ENCODE data around the gene DEFB131A. TPM values are rescaled to one million over a fixed set of nuclear protein-coding genes. Genes with fewer than 3 reads are reported as not detected.
"Not testable (repeated sequence)": the region's sequence is repeated elsewhere in the genome, so short reads cannot be mapped to it uniquely, and the experiment has no call there.

DEFB131A gene, protein sequence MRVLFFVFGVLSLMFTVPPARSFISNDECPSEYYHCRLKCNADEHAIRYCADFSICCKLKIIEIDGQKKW
- total RNA-seq, result not detected
- polyA plus RNA-seq, result not detected
- long read RNA-seq, donor 1, result 0 reads
- long read RNA-seq, donor 2, result 0 reads
- long read RNA-seq, donor 3, result 0 reads
- long read RNA-seq, donor 4, result 0 reads
- long read RNA-seq, donor 5, result 0 reads
- long read RNA-seq, donor 6, result 0 reads
- long read RNA-seq, donor 7, result 0 reads
- long read RNA-seq, donor 8, result 0 reads
- long read RNA-seq, donor 9, result 0 reads
- long read RNA-seq, donor 10, result 0 reads

DNA sequence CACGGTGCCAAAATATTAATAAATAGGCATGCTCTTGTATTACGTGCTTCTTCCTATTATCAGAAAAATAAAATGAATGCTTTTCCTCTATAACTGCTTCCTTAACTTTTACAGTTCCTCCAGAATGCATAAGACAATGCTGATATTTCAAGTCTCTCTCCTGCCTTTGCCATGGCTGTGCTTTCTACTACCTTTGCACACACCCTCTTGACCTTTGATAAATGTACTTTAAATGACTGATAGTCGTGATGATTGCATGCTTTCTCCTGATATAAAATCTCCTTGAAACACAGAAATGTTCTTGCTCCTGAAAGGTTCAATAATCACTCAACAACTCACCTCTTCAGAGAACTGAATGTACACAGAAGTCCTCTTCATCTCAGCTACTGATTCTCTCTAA, at the start of gene DEFB131A:
Gene DEFB131A, plus strand, starts transcription at position 301 of the 400 bp plus-strand sequence. CDS start 120 bp downstream, outside the sequence.
- DNase-seq; H3K9me3 ChIP-seq; H3K36me3 ChIP-seq; intact Hi-C loops (cut with DNase I; ENCODE audit: low total_unique reads); H3K27me3 ChIP-seq; H3K4me1 ChIP-seq; H3K4me3 ChIP-seq; H3K27ac ChIP-seq: not testable (repeated sequence)
- 27 to 47% (median 39%) methylated on average over 3 of the region's 3 CpGs for WGBS, 5 donors

DNA sequence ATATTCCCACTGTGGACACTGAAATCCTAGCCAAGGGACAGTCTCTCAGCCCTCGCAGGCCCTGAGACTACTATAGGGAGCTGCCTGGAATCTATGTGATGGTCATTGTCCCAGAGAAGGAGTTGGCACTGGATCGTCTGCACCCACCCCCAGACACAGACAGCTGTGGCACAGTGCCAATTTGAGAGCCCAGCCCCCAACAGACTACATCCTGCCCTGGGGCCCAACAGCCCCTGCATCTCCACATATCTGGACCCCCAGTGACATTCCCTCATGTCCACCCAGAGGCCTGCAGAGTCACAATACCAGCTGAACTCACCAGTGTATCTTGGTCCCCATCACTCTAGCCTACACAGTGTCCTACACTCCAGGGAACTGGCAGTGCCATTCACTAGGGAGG, 38.4 kb upstream of the DEFB131A start:
- H3K27ac ChIP-seq; H3K4me3 ChIP-seq; H3K36me3 ChIP-seq; H3K4me1 ChIP-seq; intact Hi-C loops (cut with DNase I; ENCODE audit: low total_unique reads); DNase-seq; H3K9me3 ChIP-seq; H3K27me3 ChIP-seq: not testable (repeated sequence)
- 78 to 100% (median 81%) methylated on average over 2 of the region's 2 CpGs for WGBS, 5 donors

DNA sequence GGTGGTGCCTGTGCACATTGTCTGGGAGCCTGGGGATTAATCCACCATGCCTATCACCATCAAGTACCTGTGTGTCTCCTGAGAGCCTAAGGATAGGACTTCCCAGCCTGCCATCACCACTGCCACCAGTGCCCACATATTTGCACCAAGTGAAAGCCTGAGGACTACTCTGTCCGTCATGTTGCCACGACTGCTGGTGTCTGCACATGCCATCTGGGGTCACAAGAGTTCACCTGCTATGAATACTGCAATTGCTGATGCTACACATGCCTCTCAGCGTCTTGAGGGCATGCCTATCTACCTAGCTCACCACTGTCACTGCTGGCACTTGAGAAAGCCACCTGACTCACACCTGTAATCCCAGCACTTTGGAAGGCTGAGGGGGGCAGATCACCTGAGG, 37.7 kb upstream of the DEFB131A start:
- 78 to 93% (median 79%) methylated on average over 1 to 3 of the region's 3 CpGs for WGBS, 5 donors

GRCh38 chr4:9409793-9410192, 34.4 kb upstream of the DEFB131A start:
- H3K9me3 ChIP-seq, result peaks cover 0 to 8% (median 0%) of the 10 kb centered on the region in 4 donors
- WGBS, 5 donors, result 87 to 97% (median 94%) methylated on average over 4 to 13 of the region's 13 CpGs
- no peak overlapping the region for H3K4me3 ChIP-seq
- DNase-seq, result no peak
- H3K36me3 ChIP-seq, result no peaks in the 10 kb centered on the region
- H3K4me1 ChIP-seq, result no peaks in the 10 kb centered on the region
- TF ChIP-seq POLR2A (IDR thresholded peaks at IDR 0.05) (no peak), POLR2AphosphoS5 (IDR thresholded peaks at IDR 0.05) (no peak), CTCF (IDR thresholded peaks at IDR 0.05) (no peak), EP300 (IDR thresholded peaks at IDR 0.05) (no peak)
- intact Hi-C loops (cut with DNase I; ENCODE audit: low total_unique reads), result no loop called here
- no peak overlapping the region for H3K27ac ChIP-seq
- no peaks in the 10 kb centered on the region for H3K27me3 ChIP-seq

More for the DNA sequence above, 37.7 kb upstream of the DEFB131A start:
- DNase-seq; H3K27me3 ChIP-seq; intact Hi-C loops (cut with DNase I; ENCODE audit: low total_unique reads); H3K9me3 ChIP-seq; H3K27ac ChIP-seq; H3K4me1 ChIP-seq; H3K36me3 ChIP-seq; H3K4me3 ChIP-seq: not testable (repeated sequence)

GRCh38 chr4:9421884-9422455, 22.2 kb upstream of the DEFB131A start:
- H3K27ac ChIP-seq; DNase-seq; H3K4me3 ChIP-seq; H3K27me3 ChIP-seq; intact Hi-C loops (cut with DNase I; ENCODE audit: low total_unique reads); H3K9me3 ChIP-seq; H3K36me3 ChIP-seq; H3K4me1 ChIP-seq: not testable (repeated sequence)
- 65 to 79% (median 71%) methylated on average over 6 of the region's 6 CpGs for WGBS, 5 donors

DNA sequence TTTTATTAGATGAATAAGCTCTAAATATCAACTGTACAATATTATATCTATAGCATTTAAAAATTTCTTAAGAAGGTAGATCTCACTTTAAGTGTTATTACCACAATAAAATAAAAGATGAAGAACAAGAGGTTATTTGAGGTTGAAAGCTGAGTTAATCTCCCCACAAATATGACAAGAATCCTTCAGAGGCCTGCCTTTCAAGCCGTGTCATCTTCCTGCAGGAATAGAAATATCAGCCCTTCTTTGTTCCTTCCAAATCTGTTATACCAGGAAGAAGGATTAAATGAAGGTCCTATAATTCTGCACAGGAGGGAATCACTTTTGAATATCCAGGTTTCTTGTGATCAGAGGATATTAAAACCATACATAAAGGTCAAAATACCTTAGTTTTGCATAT, 18.3 kb upstream of the DEFB131A start:
- not testable (repeated sequence) for H3K4me3 ChIP-seq

DNA sequence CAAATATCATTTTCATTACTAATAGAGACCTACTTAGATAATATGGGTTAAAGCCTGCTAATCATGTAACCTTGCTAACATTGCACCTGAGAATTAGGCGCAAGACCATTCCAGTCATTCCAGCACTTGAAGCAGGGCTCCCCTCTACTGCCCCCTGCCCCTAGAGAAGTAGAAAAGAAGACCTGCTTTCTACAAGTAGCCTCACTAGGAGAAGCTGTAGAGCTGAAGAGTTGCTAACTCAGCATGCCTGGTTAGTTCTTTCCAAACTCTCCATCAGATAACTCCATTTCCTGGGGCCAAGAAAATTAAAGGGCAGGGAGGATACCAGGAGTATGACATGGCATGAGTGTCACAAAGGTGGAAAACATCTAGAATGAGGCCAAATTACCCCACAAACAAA, 14.2 kb upstream of the DEFB131A start:
- intact Hi-C loops (cut with DNase I; ENCODE audit: low total_unique reads); H3K27ac ChIP-seq; H3K27me3 ChIP-seq; H3K9me3 ChIP-seq; H3K4me3 ChIP-seq; H3K4me1 ChIP-seq; H3K36me3 ChIP-seq; DNase-seq: not testable (repeated sequence)
- WGBS, 5 donors, result 48 to 65% (median 60%) methylated on average over 1 of the region's 1 CpG

More for the DNA sequence above, 18.3 kb upstream of the DEFB131A start:
- H3K4me1 ChIP-seq; H3K27me3 ChIP-seq; H3K36me3 ChIP-seq; intact Hi-C loops (cut with DNase I; ENCODE audit: low total_unique reads); H3K27ac ChIP-seq; DNase-seq; H3K9me3 ChIP-seq: not testable (repeated sequence)
- 55 to 68% (median 64%) methylated on average over 1 of the region's 1 CpG for WGBS, 5 donors

- DNase-seq; H3K27ac ChIP-seq; intact Hi-C loops (cut with DNase I; ENCODE audit: low total_unique reads); H3K4me1 ChIP-seq; H3K9me3 ChIP-seq; H3K4me3 ChIP-seq; H3K27me3 ChIP-seq; H3K36me3 ChIP-seq: not testable (repeated sequence)
- whole genome bisulfite sequencing, 5 donors, result 50 to 90% (median 75%) methylated on average over 1 of the region's 1 CpG
Observed at GRCh38 chr4:9433320-9433719, 10.9 kb upstream of the DEFB131A start.

DNA sequence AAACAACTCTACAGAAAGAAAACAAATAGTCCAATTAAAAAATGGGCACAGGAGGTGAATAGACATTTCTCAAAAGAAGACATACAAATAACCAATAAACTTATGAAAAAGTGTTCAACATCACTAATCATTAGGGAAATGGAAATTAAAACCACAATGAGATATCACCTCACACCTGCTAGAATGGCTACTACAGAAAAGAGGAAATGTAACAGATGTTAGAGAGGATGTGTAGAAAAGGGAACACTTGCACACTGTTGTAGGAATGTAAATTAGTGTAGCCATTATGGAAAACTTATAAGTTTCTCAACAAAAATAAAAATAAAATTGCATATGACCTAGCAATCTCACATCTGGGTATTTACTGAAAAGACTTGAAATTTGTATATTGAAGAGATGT, 7.5 kb upstream of the DEFB131A start:
- intact Hi-C loops (cut with DNase I; ENCODE audit: low total_unique reads); H3K27me3 ChIP-seq; H3K9me3 ChIP-seq; H3K36me3 ChIP-seq; H3K4me3 ChIP-seq; H3K27ac ChIP-seq; DNase-seq; H3K4me1 ChIP-seq: not testable (repeated sequence)

DNA sequence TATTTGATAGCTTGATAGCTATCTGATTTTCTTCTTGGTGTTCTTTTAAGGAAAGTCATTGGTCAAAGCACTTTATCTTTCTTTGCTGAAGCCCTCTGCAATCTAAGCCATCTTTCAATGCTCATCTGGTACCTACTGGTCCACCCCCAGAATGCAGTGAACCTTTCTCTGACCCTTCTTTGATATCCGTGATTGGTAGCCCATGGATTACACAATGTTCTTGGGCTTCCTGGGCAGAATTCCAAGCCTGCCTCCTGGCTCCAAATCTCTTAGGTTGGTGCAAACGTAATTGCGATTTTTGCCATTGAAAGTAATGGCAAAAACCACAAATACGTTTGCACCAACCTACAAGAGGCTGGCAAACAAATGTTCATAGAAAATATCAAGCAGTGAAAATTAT, 1.9 kb upstream of the DEFB131A start:
- H3K36me3 ChIP-seq; DNase-seq; H3K27me3 ChIP-seq; H3K9me3 ChIP-seq; H3K4me1 ChIP-seq; H3K4me3 ChIP-seq; H3K27ac ChIP-seq; intact Hi-C loops (cut with DNase I; ENCODE audit: low total_unique reads): not testable (repeated sequence)
- WGBS, 5 donors, result 37 to 63% (median 49%) methylated on average over 4 of the region's 4 CpGs

DNA sequence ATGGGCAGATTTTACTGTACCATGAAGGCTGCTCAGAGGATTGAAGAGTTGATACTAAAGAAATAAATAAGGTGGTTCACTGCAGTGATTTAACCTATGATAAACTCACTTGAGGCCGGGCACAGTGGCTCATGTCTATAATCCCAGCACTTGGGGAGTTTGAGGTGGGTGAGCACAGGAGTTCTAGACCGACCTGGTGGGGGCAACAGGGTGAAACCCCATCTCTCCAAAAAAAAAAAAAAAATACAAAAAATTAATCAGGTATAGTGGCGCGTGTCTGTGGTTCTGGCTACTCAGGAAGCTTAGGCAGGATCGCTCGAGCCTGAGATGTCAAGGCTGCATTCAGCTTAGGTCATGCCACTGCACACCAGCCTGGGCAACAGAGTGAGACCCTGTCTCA, 467 bp downstream of the DEFB131A start:
- WGBS, 5 donors, result 68 to 87% (median 83%) methylated on average over 6 of the region's 6 CpGs
- DNase-seq; H3K4me3 ChIP-seq; intact Hi-C loops (cut with DNase I; ENCODE audit: low total_unique reads); H3K36me3 ChIP-seq; H3K9me3 ChIP-seq; H3K27ac ChIP-seq; H3K27me3 ChIP-seq; H3K4me1 ChIP-seq: not testable (repeated sequence)

Data from stomach (tissue), 19 donors.